Breast epithelium (tissue), 3 donors: ENCODE results near the gene STK4.

Experiments
- POLR2A ChIP-seq: fragments of 450-650 bp; IDR thresholded peaks from one replicate; pipeline ENCODE4 v1.6.1; 2016; ENCODE audit warnings: antibody characterized with exemption, mild to moderate bottlenecking, moderate library complexity
- POLR2AphosphoS5 ChIP-seq, 3 donors: sonication (generic); formaldehyde crosslinking; IDR thresholded peaks; one replicate each; pipeline ENCODE4 v1.6.1; 2017; ENCODE audit warnings: antibody characterized with exemption in 3 of 3
- TF ChIP-seq, protein P1 (sequence below), 3 donors: fragments of 450-650 bp; IDR thresholded peaks; one replicate each; pipeline ENCODE4 v1.5.1; 2016 to 2017; ENCODE audit warnings: antibody characterized with exemption in 3 of 3, mild to moderate bottlenecking in 3 of 3, moderate library complexity in 3 of 3

DNA sequence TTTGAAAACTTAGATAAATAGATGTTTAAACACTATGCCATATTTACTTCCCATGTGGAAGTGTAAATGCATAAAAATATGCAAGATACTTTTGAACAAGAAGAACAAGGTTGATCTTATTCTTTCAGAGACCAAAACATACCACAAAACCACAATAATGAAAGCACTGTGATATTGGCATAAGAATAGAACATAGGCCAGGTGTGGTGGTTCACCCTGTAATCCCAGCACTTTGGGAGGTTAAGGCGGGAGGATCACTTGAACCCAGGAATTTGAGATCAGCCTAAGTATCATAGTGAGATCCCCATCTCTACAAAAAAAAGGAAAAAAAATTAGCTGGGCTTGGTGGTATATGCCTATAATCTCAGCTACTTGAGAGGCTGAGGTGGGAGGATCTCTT is 68.1 kb downstream of the STK4 start:
- TF ChIP-seq, protein P1, sequence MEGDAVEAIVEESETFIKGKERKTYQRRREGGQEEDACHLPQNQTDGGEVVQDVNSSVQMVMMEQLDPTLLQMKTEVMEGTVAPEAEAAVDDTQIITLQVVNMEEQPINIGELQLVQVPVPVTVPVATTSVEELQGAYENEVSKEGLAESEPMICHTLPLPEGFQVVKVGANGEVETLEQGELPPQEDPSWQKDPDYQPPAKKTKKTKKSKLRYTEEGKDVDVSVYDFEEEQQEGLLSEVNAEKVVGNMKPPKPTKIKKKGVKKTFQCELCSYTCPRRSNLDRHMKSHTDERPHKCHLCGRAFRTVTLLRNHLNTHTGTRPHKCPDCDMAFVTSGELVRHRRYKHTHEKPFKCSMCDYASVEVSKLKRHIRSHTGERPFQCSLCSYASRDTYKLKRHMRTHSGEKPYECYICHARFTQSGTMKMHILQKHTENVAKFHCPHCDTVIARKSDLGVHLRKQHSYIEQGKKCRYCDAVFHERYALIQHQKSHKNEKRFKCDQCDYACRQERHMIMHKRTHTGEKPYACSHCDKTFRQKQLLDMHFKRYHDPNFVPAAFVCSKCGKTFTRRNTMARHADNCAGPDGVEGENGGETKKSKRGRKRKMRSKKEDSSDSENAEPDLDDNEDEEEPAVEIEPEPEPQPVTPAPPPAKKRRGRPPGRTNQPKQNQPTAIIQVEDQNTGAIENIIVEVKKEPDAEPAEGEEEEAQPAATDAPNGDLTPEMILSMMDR (IDR thresholded peaks at IDR 0.05), result no peak
- TF ChIP-seq POLR2A, result no peak
- no peak for TF ChIP-seq POLR2AphosphoS5 (IDR thresholded peaks at IDR 0.05)
